ENCODE measurements around the gene MAP7. TPM values are rescaled to one million over a fixed set of nuclear protein-coding genes. Genes with fewer than 3 reads are reported as not detected.
"Not testable (repeated sequence)": the region's sequence is repeated elsewhere in the genome, so short reads cannot be mapped to it uniquely, and the experiment has no call there.

Gene MAP7
- polyA plus RNA-seq (2013, experiment 1 of 2) = 0.66 TPM
- polyA plus RNA-seq (2013, experiment 2 of 2) = 0.66 TPM

DNA sequence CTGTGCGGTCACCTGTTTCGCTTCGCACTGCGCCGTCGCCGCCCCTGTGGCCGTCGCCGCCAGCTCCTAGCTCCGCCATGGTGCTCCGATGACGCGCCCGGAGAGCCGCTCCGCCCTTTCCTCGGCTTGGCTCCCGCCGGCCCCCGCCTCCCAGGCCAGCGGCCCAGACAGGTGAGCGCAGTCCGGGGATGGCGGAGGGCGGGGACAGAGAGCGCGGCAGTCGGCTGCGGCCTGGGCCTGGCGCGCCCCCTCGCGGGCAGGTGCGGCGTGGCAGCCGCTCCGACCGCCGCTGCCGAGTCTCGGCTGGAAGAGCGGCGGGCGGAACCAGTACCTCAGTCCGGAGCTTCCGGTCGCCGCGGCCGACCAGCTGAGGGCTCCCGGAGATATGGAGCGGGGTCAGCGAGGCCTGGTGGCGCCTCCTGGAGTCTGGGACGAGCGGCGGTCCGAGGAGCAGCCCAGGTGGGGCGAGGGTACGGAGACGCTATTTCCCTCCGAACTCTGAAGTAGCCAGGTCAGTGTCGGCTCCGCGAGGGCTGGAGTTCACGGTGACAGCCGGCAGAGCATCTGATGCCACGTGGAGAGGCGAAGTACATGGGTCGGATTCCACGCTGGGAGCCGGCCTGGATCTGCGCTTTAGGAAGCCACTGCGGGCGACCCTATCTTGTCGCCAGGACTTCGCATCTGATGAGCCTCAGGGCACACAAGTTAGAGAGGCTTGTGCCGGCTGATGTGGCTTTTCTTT lies at the start of gene MAP7:
Gene MAP7, minus strand, starts transcription at position 93 of the 742 bp plus-strand sequence. Its CDS starts 14 bp downstream, at position 79.
- WGBS, 2 experiments (ENCODE audit: insufficient coverage in 2 of 2) = 0 to 1% methylated on average over 56 to 74 of the region's 79 CpGs
- no peak within 1 kb of the TSS for H3K27ac ChIP-seq (ENCODE audit: low read depth, low read length, severe bottlenecking)

GRCh38 chr6:136599329-136600011 lies 49.2 kb upstream of the MAP7 start:
- peaks cover 20% of the 10 kb centered on the region for H3K4me1 ChIP-seq (ENCODE audit: control insufficient read depth, insufficient read depth, low read length, poor library complexity, severe bottlenecking)
- no peak overlapping the region for H3K4me3 ChIP-seq (ENCODE audit: extremely low read depth, insufficient read depth, low read length, poor library complexity, severe bottlenecking)
- no peak overlapping the region for H3K27ac ChIP-seq (ENCODE audit: low read depth, low read length, severe bottlenecking)
- WGBS, 2 experiments (ENCODE audit: insufficient coverage in 2 of 2) = 95 to 100% methylated on average over 5 to 6 of the region's 10 CpGs
- no peaks in the 10 kb centered on the region for H3K9me3 ChIP-seq (ENCODE audit: control insufficient read depth, low read length)
- H3K36me3 ChIP-seq (ENCODE audit: control insufficient read depth, insufficient read depth, low read length) = no peaks in the 10 kb centered on the region

More for the DNA sequence above, at the start of gene MAP7:
- Histone ChIP-seq H3K36me3 (ENCODE audit: control insufficient read depth, insufficient read depth, low read length) (no peaks in the 10 kb centered on the region), H3K4me1 (ENCODE audit: control insufficient read depth, insufficient read depth, low read length, poor library complexity, severe bottlenecking) (peaks cover 14% of the 10 kb centered on the region), H3K9me3 (ENCODE audit: control insufficient read depth, low read length) (no peaks in the 10 kb centered on the region), H3K4me3 (ENCODE audit: extremely low read depth, insufficient read depth, low read length, poor library complexity, severe bottlenecking) (peak within 1 kb of the TSS; percentile 52)

GRCh38 chr6:136598048-136598447 lies 47.8 kb upstream of the MAP7 start:
- H3K27ac ChIP-seq (ENCODE audit: low read depth, low read length, severe bottlenecking) = no peak overlapping the region
- no peak overlapping the region for H3K4me3 ChIP-seq (ENCODE audit: extremely low read depth, insufficient read depth, low read length, poor library complexity, severe bottlenecking)
- H3K9me3 ChIP-seq (ENCODE audit: control insufficient read depth, low read length) = no peaks in the 10 kb centered on the region
- H3K4me1 ChIP-seq (ENCODE audit: control insufficient read depth, insufficient read depth, low read length, poor library complexity, severe bottlenecking) = peaks cover 25% of the 10 kb centered on the region
- H3K36me3 ChIP-seq (ENCODE audit: control insufficient read depth, insufficient read depth, low read length) = no peaks in the 10 kb centered on the region
- WGBS, 2 experiments (ENCODE audit: insufficient coverage in 2 of 2) = 95 to 98% methylated on average over 3 of the region's 3 CpGs

DNA sequence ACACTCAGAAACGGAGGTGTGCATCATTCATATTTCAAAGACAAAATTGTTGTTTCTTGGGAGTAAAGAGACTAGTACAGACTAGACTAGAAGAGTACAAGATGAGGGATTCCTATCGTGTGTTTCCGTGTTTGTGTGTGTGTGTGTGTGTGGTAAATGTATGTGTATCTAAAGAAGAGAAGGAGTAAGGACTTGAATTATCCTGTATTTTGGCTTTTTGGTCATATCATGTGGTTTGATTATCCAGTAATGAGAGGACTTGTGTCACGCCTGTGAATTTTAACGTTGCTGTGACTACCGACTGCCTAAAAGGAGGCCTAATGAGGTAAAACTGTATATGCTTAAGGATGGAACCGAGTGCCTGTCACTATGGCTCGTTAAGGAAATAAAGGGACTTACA lies 44.4 kb upstream of the MAP7 start:
- no peaks in the 10 kb centered on the region for H3K9me3 ChIP-seq (ENCODE audit: control insufficient read depth, low read length)
- no peak overlapping the region for H3K4me3 ChIP-seq (ENCODE audit: extremely low read depth, insufficient read depth, low read length, poor library complexity, severe bottlenecking)
- 91 to 97% methylated on average over 7 to 8 of the region's 8 CpGs for WGBS, 2 experiments (ENCODE audit: insufficient coverage in 2 of 2)
- no peak overlapping the region for H3K27ac ChIP-seq (ENCODE audit: low read depth, low read length, severe bottlenecking)
- peaks cover 8% of the 10 kb centered on the region for H3K4me1 ChIP-seq (ENCODE audit: control insufficient read depth, insufficient read depth, low read length, poor library complexity, severe bottlenecking)
- no peaks in the 10 kb centered on the region for H3K36me3 ChIP-seq (ENCODE audit: control insufficient read depth, insufficient read depth, low read length)

- H3K4me3 ChIP-seq (ENCODE audit: extremely low read depth, insufficient read depth, low read length, poor library complexity, severe bottlenecking) = no peak overlapping the region
- peak overlapping the region; percentile 55 for H3K27ac ChIP-seq (ENCODE audit: low read depth, low read length, severe bottlenecking)
- H3K9me3 ChIP-seq (ENCODE audit: control insufficient read depth, low read length) = no peaks in the 10 kb centered on the region
- no peaks in the 10 kb centered on the region for H3K36me3 ChIP-seq (ENCODE audit: control insufficient read depth, insufficient read depth, low read length)
- 82 to 86% methylated on average over 6 of the region's 6 CpGs for WGBS, 2 experiments (ENCODE audit: insufficient coverage in 2 of 2)
- H3K4me1 ChIP-seq (ENCODE audit: control insufficient read depth, insufficient read depth, low read length, poor library complexity, severe bottlenecking) = peaks cover 8% of the 10 kb centered on the region
These were observed 43.7 kb upstream of the MAP7 start for GRCh38 chr6:136593748-136594490.

DNA sequence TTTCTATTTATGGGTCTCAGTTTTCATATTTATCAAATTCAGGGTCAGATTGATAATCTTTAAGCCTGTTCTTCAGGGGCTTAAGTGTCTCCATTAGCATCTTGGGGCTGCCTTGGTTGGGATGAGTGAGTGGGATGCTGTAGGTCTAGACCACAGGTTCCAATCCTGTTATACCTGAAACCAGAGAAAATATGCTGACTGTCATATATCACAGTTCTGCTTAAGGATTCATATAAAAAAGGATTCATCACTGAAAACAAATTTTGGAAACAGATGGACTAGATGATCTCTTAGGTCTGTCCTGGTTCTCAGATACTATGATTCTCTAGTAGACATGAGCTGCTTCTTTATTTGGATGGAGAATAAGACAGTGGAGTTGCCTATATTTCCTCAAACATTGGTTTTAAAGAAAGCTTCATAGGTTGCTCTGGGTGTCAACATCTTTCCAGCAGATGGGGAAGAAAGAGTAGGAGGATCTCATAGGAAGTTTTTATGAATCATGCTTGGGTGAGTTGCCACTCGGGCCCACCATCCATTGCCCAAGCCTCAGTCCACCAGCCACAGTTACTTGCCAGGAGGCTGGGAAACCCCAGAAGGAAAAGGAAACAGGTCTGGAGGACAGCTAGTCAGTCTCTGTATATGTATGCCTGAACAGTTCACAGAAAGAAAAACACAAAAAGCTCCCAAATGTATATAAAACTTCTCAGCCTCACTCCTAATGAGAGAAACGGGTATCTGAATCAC lies 42.9 kb upstream of the MAP7 start:
- H3K36me3 ChIP-seq (ENCODE audit: control insufficient read depth, insufficient read depth, low read length) = no peaks in the 10 kb centered on the region
- no peak overlapping the region for H3K4me3 ChIP-seq (ENCODE audit: extremely low read depth, insufficient read depth, low read length, poor library complexity, severe bottlenecking)
- no CpG with 5 or more reads among the region's 2 CpGs for WGBS, 2 experiments (ENCODE audit: insufficient coverage in 2 of 2)
- peak overlapping the region; percentile 55 for H3K27ac ChIP-seq (ENCODE audit: low read depth, low read length, severe bottlenecking)
- peaks cover 8% of the 10 kb centered on the region for H3K4me1 ChIP-seq (ENCODE audit: control insufficient read depth, insufficient read depth, low read length, poor library complexity, severe bottlenecking)
- no peaks in the 10 kb centered on the region for H3K9me3 ChIP-seq (ENCODE audit: control insufficient read depth, low read length)

GRCh38 chr6:136591617-136592016 lies 41.4 kb upstream of the MAP7 start:
- no peaks in the 10 kb centered on the region for H3K9me3 ChIP-seq (ENCODE audit: control insufficient read depth, low read length)
- peaks cover 8% of the 10 kb centered on the region for H3K4me1 ChIP-seq (ENCODE audit: control insufficient read depth, insufficient read depth, low read length, poor library complexity, severe bottlenecking)
- WGBS, 2 experiments (ENCODE audit: insufficient coverage in 2 of 2) = 56% methylated on average over 1 of the region's 1 CpG; no CpG with 5 or more reads in 1 of the 2 experiments
- H3K4me3 ChIP-seq (ENCODE audit: extremely low read depth, insufficient read depth, low read length, poor library complexity, severe bottlenecking) = no peak overlapping the region
- H3K27ac ChIP-seq (ENCODE audit: low read depth, low read length, severe bottlenecking) = no peak overlapping the region
- no peaks in the 10 kb centered on the region for H3K36me3 ChIP-seq (ENCODE audit: control insufficient read depth, insufficient read depth, low read length)

DNA sequence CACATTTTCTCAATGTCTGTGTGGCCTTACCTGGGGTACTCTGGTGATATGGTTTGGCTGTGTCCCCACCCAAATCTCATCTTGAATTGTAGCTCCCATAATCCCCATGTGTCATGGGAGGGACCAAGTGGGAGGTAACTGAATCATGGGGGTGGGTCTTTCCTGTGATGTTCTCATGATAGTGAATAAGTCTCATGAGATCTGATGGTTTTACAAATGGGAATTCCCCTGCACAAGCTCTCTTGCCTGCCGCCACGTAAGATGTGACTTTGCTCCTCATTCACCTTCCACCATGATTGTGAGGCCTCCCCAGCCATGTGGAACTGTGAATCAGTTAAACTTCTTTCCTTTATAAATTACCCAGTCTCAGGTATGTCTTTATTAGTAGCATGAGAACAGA lies 40.6 kb upstream of the MAP7 start:
- not testable (repeated sequence) for H3K27ac ChIP-seq (ENCODE audit: low read depth, low read length, severe bottlenecking); H3K4me3 ChIP-seq (ENCODE audit: extremely low read depth, insufficient read depth, low read length, poor library complexity, severe bottlenecking); H3K36me3 ChIP-seq (ENCODE audit: control insufficient read depth, insufficient read depth, low read length); H3K9me3 ChIP-seq (ENCODE audit: control insufficient read depth, low read length)
- WGBS, 2 experiments (ENCODE audit: insufficient coverage in 2 of 2) = no CpG with 5 or more reads among the region's 2 CpGs
- H3K4me1 ChIP-seq (ENCODE audit: control insufficient read depth, insufficient read depth, low read length, poor library complexity, severe bottlenecking) = peaks cover 13% of the 10 kb centered on the region

- 88 to 89% methylated on average over 1 of the region's 1 CpG for WGBS, 2 experiments (ENCODE audit: insufficient coverage in 2 of 2)
These were observed 37.3 kb upstream of the MAP7 start for GRCh38 chr6:136587527-136587926.

GRCh38 chr6:136586295-136586694 lies 36.1 kb upstream of the MAP7 start:
- H3K36me3 ChIP-seq (ENCODE audit: control insufficient read depth, insufficient read depth, low read length) = no peaks in the 10 kb centered on the region
- 56 to 64% methylated on average over 2 to 3 of the region's 4 CpGs for WGBS, 2 experiments (ENCODE audit: insufficient coverage in 2 of 2)
- no peaks in the 10 kb centered on the region for H3K9me3 ChIP-seq (ENCODE audit: control insufficient read depth, low read length)
- peaks cover 5% of the 10 kb centered on the region for H3K4me1 ChIP-seq (ENCODE audit: control insufficient read depth, insufficient read depth, low read length, poor library complexity, severe bottlenecking)
- no peak overlapping the region for H3K4me3 ChIP-seq (ENCODE audit: extremely low read depth, insufficient read depth, low read length, poor library complexity, severe bottlenecking)
- no peak overlapping the region for H3K27ac ChIP-seq (ENCODE audit: low read depth, low read length, severe bottlenecking)

More at GRCh38 chr6:136587527-136587926, 37.3 kb upstream of the MAP7 start:
- Histone ChIP-seq H3K27ac (ENCODE audit: low read depth, low read length, severe bottlenecking) (no peak overlapping the region), H3K36me3 (ENCODE audit: control insufficient read depth, insufficient read depth, low read length) (no peaks in the 10 kb centered on the region), H3K4me3 (ENCODE audit: extremely low read depth, insufficient read depth, low read length, poor library complexity, severe bottlenecking) (no peak overlapping the region), H3K4me1 (ENCODE audit: control insufficient read depth, insufficient read depth, low read length, poor library complexity, severe bottlenecking) (peaks cover 5% of the 10 kb centered on the region), H3K9me3 (ENCODE audit: control insufficient read depth, low read length) (no peaks in the 10 kb centered on the region)
